AG10803 (cell line): Measurements from ENCODE around the gene CD7.

Source experiments
- DNase-seq: peaks from one replicate; pipeline ENCODE4 v3.0.0; 2010; ENCODE audit warnings: low read depth
- H3K4me3 ChIP-seq: 2 replicates; pipeline ENCODE4 v1.5.1; 2011; ENCODE audit warnings: mild to moderate bottlenecking, low read length, control low read depth
- TF ChIP-seq, protein P1 (sequence below): conservative IDR thresholded peaks from 2 replicates; pipeline ENCODE4 v1.5.1; 2011; ENCODE audit warnings: mild to moderate bottlenecking, low read length, control low read depth, inconsistent platforms

The CD7 gene

DNA sequence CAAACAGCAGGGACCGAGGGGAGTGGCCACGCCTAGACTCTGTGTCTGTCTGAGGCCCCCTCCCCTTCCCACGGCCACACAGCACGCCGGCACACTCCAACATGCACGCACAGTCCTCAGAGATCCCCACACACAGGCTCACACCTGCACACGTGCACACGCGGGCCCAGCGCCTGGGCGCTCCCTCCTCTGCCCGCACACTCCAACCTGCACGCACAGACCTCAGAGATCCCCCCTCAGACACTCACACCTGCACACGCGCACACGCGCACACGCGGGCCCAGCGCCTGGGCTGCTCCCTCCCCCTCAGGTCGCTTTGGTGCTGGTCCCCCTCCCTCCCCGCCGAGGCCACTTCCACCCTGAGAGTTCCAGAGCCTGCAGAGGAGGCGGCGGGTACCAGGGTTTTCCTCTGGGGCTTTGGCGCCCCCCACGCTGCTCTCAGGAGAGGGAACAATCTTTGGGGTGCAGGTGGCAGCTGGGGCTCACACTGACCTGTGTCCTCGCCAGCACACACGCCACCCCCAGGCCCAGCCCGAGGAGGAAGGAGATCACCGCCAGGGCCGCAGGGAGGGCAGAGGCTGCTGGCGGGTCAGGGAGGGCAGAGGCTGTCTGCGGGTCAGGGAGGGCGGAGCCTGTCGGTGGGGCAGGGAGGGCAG lies 1.6 kb downstream of the CD7 start:
- no peak for DNase-seq
- TF ChIP-seq, protein P1, sequence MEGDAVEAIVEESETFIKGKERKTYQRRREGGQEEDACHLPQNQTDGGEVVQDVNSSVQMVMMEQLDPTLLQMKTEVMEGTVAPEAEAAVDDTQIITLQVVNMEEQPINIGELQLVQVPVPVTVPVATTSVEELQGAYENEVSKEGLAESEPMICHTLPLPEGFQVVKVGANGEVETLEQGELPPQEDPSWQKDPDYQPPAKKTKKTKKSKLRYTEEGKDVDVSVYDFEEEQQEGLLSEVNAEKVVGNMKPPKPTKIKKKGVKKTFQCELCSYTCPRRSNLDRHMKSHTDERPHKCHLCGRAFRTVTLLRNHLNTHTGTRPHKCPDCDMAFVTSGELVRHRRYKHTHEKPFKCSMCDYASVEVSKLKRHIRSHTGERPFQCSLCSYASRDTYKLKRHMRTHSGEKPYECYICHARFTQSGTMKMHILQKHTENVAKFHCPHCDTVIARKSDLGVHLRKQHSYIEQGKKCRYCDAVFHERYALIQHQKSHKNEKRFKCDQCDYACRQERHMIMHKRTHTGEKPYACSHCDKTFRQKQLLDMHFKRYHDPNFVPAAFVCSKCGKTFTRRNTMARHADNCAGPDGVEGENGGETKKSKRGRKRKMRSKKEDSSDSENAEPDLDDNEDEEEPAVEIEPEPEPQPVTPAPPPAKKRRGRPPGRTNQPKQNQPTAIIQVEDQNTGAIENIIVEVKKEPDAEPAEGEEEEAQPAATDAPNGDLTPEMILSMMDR = no peak
- no peak overlapping the region for H3K4me3 ChIP-seq

DNA sequence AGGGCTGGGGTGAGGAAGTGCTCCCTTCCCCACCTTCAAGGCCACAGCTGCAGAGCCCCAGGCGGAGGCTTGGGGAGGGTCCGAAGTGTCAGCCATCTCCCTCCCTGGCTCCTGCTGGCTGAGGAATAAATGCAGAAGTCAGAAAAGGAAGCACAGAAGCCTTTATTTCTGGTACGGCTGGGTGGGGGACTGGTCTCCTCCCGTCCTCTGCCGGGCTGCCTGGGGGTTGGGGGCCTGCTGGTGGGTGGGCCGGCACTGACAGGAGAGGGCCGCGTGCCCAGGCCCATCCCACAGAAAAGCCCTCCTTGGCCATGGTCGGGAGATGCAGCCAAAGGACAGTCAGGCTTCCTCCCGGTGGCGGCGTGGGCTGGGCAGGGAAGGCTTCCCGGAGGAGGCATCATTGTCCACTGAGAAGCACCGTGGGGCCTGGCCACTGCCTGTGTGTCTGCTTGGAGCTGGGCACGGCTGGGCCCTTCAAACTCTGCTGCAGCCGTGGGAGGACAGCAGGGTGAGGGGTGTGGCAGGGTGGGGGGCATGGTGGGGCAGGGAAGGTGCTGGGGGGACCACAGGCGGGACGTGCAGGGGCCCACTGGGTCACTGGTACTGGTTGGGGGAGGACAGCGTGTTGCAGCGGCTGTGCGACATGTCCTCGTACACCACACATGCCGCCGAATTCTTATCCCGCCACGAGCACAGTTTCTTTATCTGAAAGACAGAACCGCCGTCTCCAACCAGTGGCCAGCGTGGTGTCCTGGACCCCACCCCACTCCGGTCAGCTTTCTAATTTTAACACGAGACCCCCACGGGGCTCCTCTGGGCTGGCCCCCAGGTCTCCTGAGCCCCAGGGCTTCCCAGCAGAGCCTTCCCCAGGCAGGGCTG lies 2.4 kb downstream of the CD7 start:
- DNase-seq = no peak
- TF ChIP-seq, protein P1 = no peak
- no peak overlapping the region for H3K4me3 ChIP-seq

DNA sequence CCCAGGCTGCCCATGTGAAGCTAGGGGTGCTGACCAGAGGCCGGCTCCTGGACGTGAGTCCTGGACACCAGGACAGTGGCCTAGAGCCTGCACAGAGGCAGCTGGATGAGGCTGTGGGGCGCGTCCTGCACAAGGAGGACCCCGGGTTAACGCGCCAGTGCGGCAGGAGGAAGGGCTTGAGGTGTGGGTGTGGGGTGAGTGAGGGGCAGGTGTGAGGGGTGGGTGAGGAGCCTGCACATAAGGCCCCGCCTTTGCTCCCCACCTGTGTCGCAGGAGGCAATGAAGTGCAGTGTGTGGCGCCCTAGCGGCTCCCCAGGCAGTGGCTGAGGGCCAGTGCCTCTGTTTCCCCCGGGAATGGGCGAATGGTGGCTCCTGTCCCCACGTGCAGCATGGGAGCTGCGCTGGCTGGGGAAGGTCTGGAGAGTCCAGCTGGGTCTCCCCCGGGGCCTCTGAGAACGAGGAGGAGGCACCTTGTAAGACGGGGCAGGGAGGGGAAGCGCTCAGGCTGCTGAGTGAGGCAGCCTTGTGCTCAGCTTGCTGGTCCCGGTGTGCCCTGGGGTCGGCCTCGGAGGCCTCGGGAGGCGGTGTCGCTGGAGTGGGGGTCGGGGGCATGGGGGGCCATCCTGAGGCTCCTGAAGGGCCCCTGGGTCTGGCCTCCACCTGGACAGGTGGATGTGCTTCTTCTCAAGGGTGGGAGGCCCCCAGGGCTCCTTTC lies 3.2 kb downstream of the CD7 start:
- no peak overlapping the region for H3K4me3 ChIP-seq
- TF ChIP-seq, protein P1 = no peak

DNA sequence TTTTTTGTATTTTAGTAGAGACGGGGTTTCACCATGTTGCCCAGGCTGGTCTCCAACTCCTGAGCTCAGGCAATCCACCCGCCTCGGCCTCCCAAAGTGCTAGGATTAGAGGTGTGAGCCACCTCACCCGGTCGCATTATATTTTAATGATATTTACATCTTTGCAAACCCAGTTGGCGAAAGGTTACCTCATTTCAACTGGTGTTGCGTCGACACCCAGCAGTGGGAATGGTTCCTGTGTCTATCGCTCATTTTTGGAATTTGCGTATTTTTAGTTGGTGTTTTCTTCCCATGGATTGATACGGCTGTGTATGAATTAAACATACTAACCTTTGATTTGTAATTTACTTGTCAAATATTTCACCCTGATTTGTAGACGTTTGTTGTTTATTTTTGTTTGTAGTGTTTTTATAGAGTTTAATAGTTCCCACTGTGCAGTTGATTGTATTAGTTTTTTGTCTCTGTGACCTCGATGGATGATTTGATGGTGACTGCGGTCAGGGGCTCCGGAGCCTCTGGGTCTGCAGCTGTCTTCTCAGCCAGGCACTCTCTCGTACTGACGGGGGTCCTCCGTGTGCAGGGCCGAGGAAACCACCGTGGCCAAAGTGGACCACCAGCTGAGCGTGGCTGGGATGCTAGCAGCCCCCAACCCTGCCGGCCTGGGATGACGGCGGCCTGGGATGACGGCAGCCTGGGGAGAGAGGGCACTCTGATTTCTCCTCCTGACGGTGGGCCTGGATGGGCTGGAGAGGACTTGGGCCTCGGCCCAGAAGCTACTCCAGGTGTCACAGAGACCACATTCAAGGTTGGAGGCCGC lies 4.0 kb downstream of the CD7 start:
- DNase-seq = no peak
- H3K4me3 ChIP-seq = no peak overlapping the region
- TF ChIP-seq, protein P1 = no peak

More for the DNA sequence above, 3.2 kb downstream of the CD7 start:
- no peak for DNase-seq

DNA sequence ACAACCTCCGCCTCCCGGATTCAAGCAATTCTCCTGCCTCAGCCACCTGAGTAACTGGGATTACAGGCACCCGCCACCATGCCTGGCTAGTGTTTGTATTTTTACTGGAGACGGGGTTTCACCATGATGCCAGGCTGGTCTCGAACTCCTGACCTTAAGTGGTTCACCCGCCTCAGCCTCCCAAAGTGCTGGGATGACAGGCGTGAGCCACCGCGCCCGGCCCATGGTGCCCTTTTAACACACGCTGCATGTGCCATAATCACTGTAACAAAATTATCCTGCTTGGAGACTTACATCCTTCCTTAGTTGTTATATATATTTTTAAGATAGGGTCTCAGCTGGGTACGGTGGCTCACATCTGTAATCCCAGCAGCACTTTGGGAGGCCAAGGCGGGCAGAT lies 5.4 kb downstream of the CD7 start:
- TF ChIP-seq, protein P1 = no peak
- H3K4me3 ChIP-seq = no peak overlapping the region
- DNase-seq = no peak

DNA sequence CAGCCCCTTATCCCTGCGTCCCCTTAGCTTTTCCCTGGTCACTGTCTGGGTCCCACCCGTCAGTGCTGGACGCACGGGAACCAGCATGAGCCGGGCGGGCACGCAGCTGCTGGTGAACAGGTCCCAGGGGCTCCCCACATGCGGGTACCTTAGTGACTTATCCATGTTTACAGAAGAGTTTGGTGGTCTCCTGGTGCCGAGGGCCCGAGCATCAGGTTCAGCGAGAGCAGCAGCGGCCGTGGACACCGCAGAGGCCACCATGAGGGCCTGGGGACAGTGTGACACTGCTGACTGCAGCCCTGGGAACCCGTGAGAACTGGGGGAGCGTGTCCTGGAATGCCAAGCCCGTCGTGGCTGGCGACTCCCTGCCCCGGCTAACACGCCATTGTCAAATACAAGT lies 6.5 kb downstream of the CD7 start:
- no peak for DNase-seq
- TF ChIP-seq, protein P1 = no peak
- H3K4me3 ChIP-seq = no peak overlapping the region
